ENCODE results near the gene A3GALT2.
"Not testable (repeated sequence)": the region's sequence is repeated elsewhere in the genome, so short reads cannot be mapped to it uniquely, and the experiment has no call there.

The A3GALT2 gene

GRCh38 chr1:33292726-33293340, 28.1 kb downstream of the A3GALT2 start:
- no peak for DNase-seq (ENCODE audit: low spot score)

DNA sequence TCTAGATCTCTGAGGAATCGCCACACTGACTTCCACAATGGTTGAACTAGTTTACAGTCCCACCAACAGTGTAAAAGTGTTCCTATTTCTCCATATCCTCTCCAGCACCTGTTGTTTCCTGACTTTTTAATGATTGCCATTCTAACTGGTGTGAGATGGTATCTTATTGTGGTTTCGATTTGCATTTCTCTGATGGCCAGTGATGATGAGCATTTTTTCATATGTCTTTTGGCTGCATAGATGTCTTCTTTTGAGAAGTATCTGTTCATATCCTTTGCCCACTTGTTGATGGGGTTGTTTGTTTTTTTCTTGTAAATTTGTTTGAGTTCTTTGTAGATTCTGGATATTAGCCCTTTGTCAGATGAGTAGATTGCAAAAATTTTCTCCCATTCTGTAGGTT, 30.3 kb downstream of the A3GALT2 start:
- DNase-seq (ENCODE audit: low spot score), result not testable (repeated sequence)

GRCh38 chr1:33289858-33290154, 31.1 kb downstream of the A3GALT2 start:
- DNase-seq (ENCODE audit: low spot score), result no peak

DNA sequence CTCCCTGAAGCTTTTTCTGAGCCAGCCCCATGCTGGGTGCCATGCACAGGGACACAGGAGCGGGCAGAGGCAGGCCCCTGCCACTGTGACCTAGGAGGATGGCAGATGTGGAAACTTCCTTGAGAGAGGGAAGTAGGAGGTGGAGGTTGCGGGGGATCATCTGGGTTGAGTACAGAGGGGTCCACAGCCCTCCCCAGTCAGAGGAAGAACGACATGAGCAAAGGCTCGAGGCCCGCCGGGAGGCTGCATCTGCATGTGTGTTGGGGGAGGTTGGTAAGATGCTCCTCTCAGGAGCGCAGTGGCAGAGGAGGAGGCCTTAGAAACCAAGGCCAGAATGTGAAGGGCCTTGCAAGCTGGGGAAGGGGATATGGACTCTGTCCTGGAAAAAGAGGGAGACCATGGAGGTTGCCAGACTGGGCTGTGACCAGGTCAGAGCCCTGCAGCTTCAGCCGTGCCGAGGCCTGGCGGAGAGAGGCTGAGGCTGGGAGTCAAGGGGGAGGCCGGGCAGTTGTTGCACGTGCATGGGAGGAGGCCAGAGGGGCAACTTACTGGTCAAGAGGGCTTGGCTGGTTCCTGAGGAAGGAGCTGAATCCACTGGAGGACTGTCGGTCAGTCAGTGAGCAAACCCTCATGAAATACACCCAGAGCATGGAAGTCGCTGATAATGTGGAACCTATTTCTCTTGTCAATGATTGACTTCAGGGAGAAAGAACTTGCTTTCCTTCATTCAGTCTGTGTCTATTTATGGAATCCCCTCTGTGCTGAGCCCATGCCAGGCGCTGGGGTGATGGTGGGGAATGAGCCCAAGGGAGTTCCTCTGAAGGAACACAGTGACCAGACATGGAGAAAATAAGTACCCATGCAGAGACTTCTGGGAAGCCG, 31.7 kb downstream of the A3GALT2 start:
- no peak for DNase-seq (ENCODE audit: low spot score)

GRCh38 chr1:33287317-33287716, 33.6 kb downstream of the A3GALT2 start:
- DNase-seq (ENCODE audit: low spot score), result no peak

DNA sequence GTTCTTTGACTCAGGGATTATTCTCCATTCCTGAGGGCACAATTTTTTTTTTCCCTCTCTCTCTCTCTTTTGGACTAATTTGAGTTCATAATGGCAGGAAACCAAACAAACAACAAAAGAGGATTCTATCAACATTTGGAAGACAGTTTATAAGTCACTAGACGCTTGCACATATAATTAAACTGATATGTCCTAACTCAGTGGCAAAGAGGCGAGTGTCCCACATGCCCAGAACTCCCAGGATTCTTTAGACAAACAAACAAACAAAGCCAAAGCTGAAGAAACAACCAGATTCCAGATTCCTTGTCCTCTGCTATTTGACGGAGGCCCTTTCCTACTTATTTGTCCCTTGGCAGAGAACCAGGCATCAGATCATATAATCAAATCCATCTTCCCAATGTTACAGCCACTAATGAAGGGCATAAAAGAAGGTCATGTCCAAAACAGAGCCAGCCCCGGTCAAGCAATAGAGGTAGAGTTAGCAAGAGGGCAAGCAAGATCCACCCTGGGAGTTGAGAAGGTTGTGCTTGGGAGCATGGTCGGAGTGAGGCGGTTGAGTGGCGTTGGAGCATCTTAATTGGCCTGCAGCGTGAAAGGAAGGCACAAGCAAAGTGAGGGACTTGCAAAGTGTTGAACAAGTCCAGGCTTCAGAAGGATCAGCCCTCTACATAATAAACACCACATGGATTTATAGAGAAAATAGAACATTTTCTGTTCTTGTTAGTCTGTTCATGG, 34.3 kb downstream of the A3GALT2 start:
- DNase-seq (ENCODE audit: low spot score), result no peak

GRCh38 chr1:33284049-33284448, 36.8 kb downstream of the A3GALT2 start:
- DNase-seq (ENCODE audit: low spot score), result no peak

DNA sequence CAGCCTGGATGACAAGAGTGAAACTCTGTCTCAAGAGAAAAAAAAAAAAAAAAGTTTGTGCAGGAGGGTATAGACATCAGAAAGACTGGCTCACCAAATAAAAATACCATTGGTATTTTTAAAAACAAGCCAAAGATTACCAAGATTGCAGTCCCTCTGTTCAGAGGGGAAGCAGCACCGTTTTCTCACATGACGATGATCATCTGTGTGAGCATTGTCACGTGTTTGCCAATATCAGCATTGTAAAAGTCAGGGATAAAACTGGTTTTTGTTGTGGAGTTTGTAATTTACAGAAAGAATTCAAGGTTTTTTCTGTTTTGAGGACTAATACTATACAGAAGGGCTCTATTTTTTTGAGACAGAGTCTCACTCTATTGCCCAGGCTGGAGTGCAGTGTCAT, 38.1 kb downstream of the A3GALT2 start:
- no peak for DNase-seq (ENCODE audit: low spot score)

GRCh38 chr1:33281554-33282303, 39.2 kb downstream of the A3GALT2 start:
- DNase-seq (ENCODE audit: low spot score), result no peak

DNA sequence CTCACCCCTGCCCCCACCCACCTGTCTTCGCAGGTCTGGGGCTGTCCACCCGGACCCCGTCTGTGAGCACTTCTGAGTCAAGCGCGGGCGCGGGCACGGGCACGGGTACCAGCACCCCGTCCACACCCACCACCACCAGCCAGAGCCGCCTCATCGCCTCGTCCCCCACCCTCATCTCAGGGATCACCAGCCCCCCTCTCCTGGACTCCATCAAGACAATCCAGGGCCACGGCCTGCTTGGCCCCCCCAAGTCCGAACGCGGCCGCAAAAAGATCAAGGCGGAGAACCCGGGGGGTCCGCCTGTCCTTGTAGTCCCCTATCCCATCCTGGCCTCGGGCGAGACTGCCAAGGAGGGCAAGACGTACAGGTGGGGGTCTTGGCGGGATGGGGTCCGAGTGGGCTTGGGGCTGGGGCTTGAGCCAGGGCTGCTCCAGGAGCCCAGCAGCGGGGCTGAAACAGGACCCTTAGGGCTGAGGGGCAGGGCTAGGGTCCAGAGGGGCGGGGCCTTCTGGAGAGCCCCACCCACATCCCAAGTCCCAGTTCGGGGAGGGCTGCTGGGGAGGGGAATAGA, 40.7 kb downstream of the A3GALT2 start:
- DNase-seq (ENCODE audit: low spot score), result peak; percentile 58

DNA sequence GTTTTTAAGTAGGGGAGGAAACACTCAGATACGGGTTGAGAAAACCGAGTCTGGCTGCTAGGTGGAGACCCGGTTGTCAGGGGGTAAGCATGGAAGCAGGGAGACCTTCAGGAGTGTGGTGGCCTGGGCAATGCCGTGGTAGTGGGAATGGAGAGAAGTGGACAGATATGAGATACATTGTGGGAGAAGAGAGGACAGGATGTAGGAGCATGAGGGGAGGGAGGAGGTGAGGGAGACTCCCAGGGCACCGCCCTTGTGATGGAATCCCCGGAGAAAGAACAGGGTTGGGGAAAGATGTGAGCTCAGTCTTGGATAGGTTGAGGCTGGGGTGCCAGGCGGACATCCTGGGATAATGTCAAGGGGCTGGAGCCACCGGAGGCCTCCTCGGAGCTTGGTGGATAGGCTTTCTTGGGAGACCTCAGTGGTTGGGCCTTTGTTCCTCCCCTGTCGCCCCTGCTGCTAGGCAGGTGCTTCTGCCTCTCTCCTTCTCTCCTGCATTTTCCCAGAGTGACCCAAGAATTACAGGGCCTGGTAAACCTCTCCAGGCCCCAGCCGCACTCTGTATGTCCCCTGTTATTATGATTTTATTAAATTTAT, 43.3 kb downstream of the A3GALT2 start:
- DNase-seq (ENCODE audit: low spot score), result no peak

GRCh38 chr1:33276573-33277298, 44.2 kb downstream of the A3GALT2 start:
- no peak for DNase-seq (ENCODE audit: low spot score)

- DNase-seq (ENCODE audit: low spot score), result no peak
Observed at GRCh38 chr1:33275706-33276572, 45.0 kb downstream of the A3GALT2 start.

- no peak for DNase-seq (ENCODE audit: low spot score)
Observed at GRCh38 chr1:33275195-33275594, 45.7 kb downstream of the A3GALT2 start.

DNA sequence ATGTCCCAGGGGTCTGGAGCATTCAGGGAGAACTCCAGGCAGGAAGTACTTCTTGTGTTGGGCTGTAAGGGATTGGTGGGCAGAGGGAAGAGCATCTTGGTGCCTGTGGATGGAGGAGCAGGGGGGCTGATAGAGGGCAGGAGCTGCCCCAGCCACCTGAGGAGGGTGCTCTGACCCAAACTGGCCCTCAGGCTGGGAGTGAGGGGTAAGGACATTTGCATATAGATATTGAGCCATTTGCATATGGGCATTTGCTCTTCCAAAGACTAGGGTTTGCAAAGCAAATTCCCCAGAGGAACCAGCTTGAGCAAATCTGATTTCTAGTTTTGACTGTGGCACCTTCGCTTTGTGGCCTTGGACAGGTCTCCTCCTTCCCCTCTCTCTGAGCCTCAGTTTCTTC, 46.5 kb downstream of the A3GALT2 start:
- no peak for DNase-seq (ENCODE audit: low spot score)

- DNase-seq (ENCODE audit: low spot score), result no peak
Observed at GRCh38 chr1:33273961-33274371, 46.9 kb downstream of the A3GALT2 start.

DNA sequence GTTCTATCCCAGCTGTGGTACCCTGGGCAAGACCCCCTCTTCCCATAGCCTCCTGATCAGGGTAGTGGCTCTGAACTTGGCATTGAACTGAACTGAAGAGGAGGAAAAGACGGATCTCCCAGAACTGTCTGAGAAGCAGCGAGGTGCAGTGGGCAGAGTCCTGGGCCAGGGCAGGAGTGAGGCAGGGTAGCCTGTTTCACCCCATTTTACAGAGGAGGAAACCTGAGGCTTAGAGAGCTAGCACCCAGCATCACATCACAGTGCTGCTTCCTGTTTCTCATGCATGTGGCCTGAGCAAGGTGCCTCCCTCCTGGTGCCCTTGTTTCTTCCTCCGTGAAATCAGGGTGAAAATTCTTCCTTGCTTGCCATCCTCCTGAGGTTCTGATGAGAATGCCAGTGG, 47.5 kb downstream of the A3GALT2 start:
- DNase-seq (ENCODE audit: low spot score), result no peak

DNA sequence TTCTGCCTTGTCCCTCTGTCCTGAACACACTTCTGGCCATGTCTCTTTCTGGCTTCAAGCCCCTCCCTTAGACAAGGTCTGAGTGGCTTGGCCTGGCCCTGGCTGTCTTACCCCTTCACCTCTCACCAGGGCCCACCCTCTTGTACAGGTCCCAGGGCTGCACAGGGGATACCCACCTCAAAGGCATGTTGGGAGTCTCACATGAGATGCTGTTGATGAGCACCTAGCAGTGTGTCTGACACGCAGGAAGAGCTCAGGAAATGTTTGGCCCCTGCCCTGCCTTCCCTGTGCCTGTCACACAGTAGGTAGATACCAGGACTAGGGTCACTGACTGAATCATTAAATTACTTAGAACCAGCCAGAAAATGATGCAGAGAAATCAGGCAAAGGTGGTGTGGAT, 48.0 kb downstream of the A3GALT2 start:
- DNase-seq (ENCODE audit: low spot score), result no peak

- DNase-seq (ENCODE audit: low spot score), result no peak
Observed at GRCh38 chr1:33272509-33272908, 48.4 kb downstream of the A3GALT2 start.
